Dedifferentiated amniotic fluid mesenchymal stem cell (primary cell): ENCODE measurements around the gene IL17RC.

Experiments used
- DNase-seq: peaks from one replicate; pipeline ENCODE4 v3.0.0-alpha.2; 2016; ENCODE audit errors: extremely low spot score

IL17RC gene

GRCh38 chr3:9946112-9947024, 29.5 kb downstream of the IL17RC start:
- DNase-seq, result peak; percentile 66

- no peak for DNase-seq
Measured at GRCh38 chr3:9947025-9947995, 30.4 kb downstream of the IL17RC start.

- no peak for DNase-seq
Measured at GRCh38 chr3:9948586-9948985, 31.7 kb downstream of the IL17RC start.

GRCh38 chr3:9949115-9949514, 32.2 kb downstream of the IL17RC start:
- DNase-seq, result no peak

- no peak for DNase-seq
Measured at GRCh38 chr3:9949626-9950025, 32.7 kb downstream of the IL17RC start.

GRCh38 chr3:9951126-9951525, 34.2 kb downstream of the IL17RC start:
- no peak for DNase-seq

- no peak for DNase-seq
Measured at GRCh38 chr3:9951598-9951961, 34.7 kb downstream of the IL17RC start.

GRCh38 chr3:9951962-9952805, 35.3 kb downstream of the IL17RC start, which contains the start of gene PRRT3:
TSS of gene PRRT3 (minus strand) at chr3:9952408. CDS start at chr3:9950115, 2,293 bp downstream.
- DNase-seq, result no peak

GRCh38 chr3:9955067-9955502, 38.2 kb downstream of the IL17RC start:
- DNase-seq, result no peak

GRCh38 chr3:9955611-9956352, 38.9 kb downstream of the IL17RC start:
- no peak for DNase-seq

GRCh38 chr3:9957214-9957613, 40.3 kb downstream of the IL17RC start:
- DNase-seq, result no peak

GRCh38 chr3:9965200-9965875, 48.4 kb downstream of the IL17RC start:
- DNase-seq, result no peak

GRCh38 chr3:9966841-9967240, 49.9 kb downstream of the IL17RC start:
- DNase-seq, result no peak

- no peak for DNase-seq
Measured at GRCh38 chr3:9969632-9970019, 52.7 kb downstream of the IL17RC start.

GRCh38 chr3:9970020-9970652, 53.2 kb downstream of the IL17RC start:
- peak; percentile 43 for DNase-seq

- DNase-seq, result peak; percentile 95
Measured at GRCh38 chr3:9976721-9977709, 60.1 kb downstream of the IL17RC start.

GRCh38 chr3:9978710-9979305, 61.9 kb downstream of the IL17RC start:
- DNase-seq, result no peak

- DNase-seq, result no peak
Measured at GRCh38 chr3:9980251-9980650, 63.4 kb downstream of the IL17RC start.
